Nephron (organoid): ENCODE results near the gene TMEM123.
"Not testable (repeated sequence)": the region's sequence is repeated elsewhere in the genome, so short reads cannot be mapped to it uniquely, and the experiment has no call there.

ENCODE experiments used
- H3K27ac Mint-ChIP-seq, 3 experiments: 2 replicates each; pipeline ENCODE4 v1.8.0; 2020; ENCODE audit warnings: mixed read lengths in 3 of 3, mild to moderate bottlenecking in 2 of 3, moderate library complexity in 1 of 3
- H3K27me3 Mint-ChIP-seq: 2 replicates; pipeline ENCODE4 v1.8.0; 2021; ENCODE audit warnings: low read depth, mild to moderate bottlenecking, moderate library complexity, mixed read lengths
- H3K36me3 Mint-ChIP-seq: 2 replicates; pipeline ENCODE4 v1.8.0; 2020; ENCODE audit warnings: low read depth, mixed read lengths
- H3K4me1 Mint-ChIP-seq: 2 replicates; pipeline ENCODE4 v1.8.0; 2020; ENCODE audit warnings: mixed read lengths
- H3K4me3 Mint-ChIP-seq, 3 experiments: 2 replicates each; pipeline ENCODE4 v1.8.0; 2020; ENCODE audit warnings: mild to moderate bottlenecking in 3 of 3, mixed read lengths in 3 of 3, moderate library complexity in 2 of 3
- H3K9me3 Mint-ChIP-seq: 2 replicates; pipeline ENCODE4 v1.8.0; 2020; ENCODE audit warnings: mixed read lengths
- TF ChIP-seq, protein P1 (sequence below), 3 experiments: fragments of 200-600 bp; sonication (generic); IDR thresholded peaks; one replicate each; pipeline ENCODE4 v1.5.0; 2021; ENCODE audit warnings: antibody characterized with exemption in 3 of 3; ENCODE audit not compliant: unreplicated experiment in 3 of 3

Gene TMEM123

DNA sequence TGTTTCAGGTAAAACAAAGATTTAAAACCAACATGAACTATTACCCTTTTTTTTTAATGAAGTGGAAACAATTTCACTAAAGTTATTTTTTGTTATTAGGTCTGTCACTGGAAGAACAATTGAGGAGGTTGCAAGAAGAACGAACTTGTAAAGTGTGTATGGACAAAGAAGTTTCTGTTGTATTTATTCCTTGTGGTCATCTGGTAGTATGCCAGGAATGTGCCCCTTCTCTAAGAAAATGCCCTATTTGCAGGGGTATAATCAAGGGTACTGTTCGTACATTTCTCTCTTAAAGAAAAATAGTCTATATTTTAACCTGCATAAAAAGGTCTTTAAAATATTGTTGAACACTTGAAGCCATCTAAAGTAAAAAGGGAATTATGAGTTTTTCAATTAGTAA is 74.7 kb downstream of the TMEM123 start:
- Mint-ChIP-seq H3K27ac (peak overlapping the region in 1 of 3 experiments; percentile 13), H3K4me1 (no peaks in the 10 kb centered on the region), H3K4me3 (no peak overlapping the region), H3K27me3 (no peaks in the 10 kb centered on the region), H3K9me3 (no peaks in the 10 kb centered on the region), H3K36me3 (peaks cover 74% of the 10 kb centered on the region)
- TF ChIP-seq, protein P1, sequence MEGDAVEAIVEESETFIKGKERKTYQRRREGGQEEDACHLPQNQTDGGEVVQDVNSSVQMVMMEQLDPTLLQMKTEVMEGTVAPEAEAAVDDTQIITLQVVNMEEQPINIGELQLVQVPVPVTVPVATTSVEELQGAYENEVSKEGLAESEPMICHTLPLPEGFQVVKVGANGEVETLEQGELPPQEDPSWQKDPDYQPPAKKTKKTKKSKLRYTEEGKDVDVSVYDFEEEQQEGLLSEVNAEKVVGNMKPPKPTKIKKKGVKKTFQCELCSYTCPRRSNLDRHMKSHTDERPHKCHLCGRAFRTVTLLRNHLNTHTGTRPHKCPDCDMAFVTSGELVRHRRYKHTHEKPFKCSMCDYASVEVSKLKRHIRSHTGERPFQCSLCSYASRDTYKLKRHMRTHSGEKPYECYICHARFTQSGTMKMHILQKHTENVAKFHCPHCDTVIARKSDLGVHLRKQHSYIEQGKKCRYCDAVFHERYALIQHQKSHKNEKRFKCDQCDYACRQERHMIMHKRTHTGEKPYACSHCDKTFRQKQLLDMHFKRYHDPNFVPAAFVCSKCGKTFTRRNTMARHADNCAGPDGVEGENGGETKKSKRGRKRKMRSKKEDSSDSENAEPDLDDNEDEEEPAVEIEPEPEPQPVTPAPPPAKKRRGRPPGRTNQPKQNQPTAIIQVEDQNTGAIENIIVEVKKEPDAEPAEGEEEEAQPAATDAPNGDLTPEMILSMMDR (IDR thresholded peaks at IDR 0.05; ENCODE audit: unreplicated experiment in 3 of 3): no peak

DNA sequence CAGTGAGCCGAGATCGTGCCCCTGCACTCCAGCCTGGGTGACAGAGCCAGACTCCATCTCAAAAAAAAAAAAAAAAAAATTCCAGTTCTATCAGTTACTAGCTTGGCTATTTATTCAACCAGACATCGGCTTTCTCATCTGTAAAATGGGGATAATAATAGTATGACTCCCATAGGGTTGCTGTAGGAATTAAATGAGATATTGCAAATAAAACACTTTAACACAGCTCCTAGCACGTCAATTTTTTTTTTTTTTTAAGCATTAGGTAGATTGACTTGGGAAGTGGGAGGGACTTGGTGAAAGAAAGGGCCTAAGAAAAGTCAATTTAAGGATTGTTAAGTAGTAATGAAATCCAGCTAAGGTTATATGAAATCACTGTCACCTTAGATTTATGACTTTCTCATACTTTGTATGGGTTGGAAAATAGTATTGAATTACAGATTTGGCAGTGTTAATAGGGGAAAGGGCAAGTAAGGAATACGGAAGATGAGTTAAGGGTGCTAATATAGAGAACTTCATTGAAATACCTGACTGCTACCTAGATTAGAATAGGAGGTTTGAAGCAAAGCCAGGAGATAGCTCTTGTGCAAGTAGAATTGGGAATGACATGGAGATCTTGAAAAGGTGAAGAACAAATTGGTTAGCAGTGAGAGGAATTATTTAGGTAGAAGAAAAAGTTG is 76.7 kb downstream of the TMEM123 start:
- TF ChIP-seq, protein P1 (IDR thresholded peaks at IDR 0.05; ENCODE audit: unreplicated experiment in 3 of 3): no peak
- Mint-ChIP-seq H3K4me1 (no peaks in the 10 kb centered on the region), H3K4me3 (no peak overlapping the region), H3K36me3 (peaks cover 68% of the 10 kb centered on the region), H3K27me3 (no peaks in the 10 kb centered on the region), H3K27ac (peak overlapping the region in 1 of 3 experiments; percentile 3), H3K9me3 (peaks cover 6% of the 10 kb centered on the region)

DNA sequence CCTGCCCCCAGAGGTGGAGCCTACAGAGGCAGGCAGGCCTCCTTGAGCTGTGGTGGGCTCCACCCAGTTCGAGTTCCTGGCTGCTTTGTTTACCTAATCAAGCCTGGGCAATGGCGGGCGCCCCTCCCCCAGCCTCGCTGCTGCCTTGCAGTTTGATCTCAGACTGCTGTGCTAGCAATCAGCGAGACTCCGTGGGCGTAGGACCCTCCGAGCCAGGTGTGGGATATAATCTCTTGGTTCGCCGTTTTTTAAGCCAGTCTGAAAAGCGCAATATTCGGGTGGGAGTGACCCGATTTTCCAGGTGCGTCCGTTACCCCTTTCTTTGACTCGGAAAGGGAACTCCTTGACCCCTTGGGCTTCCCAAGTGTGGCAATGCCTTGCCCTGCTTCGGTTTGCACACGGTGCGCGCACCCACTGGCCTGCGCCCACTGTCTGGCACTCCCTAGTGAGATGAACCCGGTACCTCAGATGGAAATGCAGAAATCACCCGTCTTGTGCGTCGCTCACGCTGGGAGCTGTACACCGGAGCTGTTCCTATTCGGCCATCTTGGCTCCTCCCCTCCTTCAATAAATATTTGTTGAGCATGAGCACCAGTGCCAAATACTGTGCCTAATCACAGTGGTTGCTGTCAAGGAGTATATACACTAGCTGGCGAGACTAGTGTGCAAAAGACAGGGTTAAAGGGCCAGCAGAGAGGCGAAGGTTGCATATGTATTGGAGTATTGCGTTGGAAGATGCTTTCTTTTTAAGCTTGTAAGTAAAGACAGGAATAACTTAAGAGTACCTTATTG is 77.7 kb downstream of the TMEM123 start:
- Mint-ChIP-seq H3K27ac (peak overlapping the region in 1 of 3 experiments; percentile 61), H3K36me3 (peaks cover 58% of the 10 kb centered on the region), H3K4me3 (peak overlapping the region; percentile 28 to 55 (median 29))
- H3K9me3 Mint-ChIP-seq, H3K27me3 Mint-ChIP-seq, H3K4me1 Mint-ChIP-seq: not testable (repeated sequence)

DNA sequence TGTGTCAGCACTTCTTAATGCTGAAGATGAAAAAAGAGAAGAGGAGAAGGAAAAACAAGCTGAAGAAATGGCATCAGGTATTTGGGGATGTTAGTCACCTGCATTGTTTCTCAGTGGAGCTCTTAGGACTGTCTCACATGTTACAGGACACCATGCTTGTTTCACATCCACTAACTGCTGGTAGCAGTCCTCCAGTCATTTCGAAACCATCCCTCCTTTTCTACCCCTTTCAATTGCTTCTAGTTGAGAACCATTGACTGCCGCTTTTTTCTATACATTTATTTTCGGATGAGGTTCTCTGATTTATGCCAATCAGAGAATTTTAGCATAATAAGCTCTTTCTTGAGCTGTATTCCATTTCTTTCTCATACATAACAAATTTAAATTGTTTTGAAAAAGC is 84.1 kb downstream of the TMEM123 start:
- no peak overlapping the region for H3K4me3 Mint-ChIP-seq
- TF ChIP-seq, protein P1 (IDR thresholded peaks at IDR 0.05; ENCODE audit: unreplicated experiment in 3 of 3): no peak
- H3K36me3 Mint-ChIP-seq: peaks cover 62% of the 10 kb centered on the region
- H3K27ac Mint-ChIP-seq: no peak overlapping the region
- no peaks in the 10 kb centered on the region for H3K27me3 Mint-ChIP-seq
- H3K4me1 Mint-ChIP-seq: no peaks in the 10 kb centered on the region
- H3K9me3 Mint-ChIP-seq: peaks cover 6% of the 10 kb centered on the region

DNA sequence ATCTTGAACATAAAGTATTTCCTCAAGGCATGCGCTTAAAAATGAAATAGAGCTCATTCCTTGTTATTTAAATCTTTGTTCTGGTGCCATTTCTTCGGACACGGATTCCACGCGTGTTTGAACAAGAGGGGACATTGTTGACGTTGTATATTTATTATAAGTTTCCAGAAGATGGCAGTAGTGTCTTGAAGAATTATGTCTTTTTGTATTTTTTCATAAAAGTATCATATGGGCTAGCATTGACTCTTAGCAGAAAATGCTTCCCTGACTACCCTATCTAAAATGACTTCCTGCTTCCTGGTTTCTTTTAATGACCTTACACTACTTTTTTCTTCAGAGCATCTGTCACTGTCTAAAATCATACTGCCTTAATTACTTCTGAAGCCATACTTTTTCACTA is 85.2 kb downstream of the TMEM123 start:
- TF ChIP-seq, protein P1 (IDR thresholded peaks at IDR 0.05; ENCODE audit: unreplicated experiment in 3 of 3): peak in 2 of 3 experiments; percentile 22 to 43
- Mint-ChIP-seq H3K36me3 (peaks cover 65% of the 10 kb centered on the region), H3K9me3 (peaks cover 5% of the 10 kb centered on the region), H3K4me3 (no peak overlapping the region), H3K27ac (peak overlapping the region in 1 of 3 experiments; percentile 17), H3K27me3 (no peaks in the 10 kb centered on the region), H3K4me1 (no peaks in the 10 kb centered on the region)

DNA sequence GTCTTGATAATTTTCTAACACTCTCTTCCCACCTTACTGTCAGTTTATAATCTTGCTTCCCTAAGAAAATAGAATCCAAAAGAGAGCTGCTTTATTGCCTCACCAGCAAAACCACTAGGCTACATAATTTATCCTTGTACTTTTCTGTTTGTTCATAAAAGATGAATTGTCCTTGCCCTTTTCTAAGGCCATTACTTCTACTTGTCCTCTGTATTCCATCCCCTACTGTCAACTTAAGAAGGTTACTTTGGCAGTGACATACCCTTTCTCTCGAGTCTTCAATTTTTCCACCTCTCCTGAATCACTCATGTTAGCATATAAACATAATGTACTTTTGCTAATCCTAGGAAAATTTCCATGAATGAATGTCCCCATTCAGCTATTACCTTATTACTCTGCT is 87.6 kb downstream of the TMEM123 start:
- H3K36me3 Mint-ChIP-seq: peaks cover 81% of the 10 kb centered on the region
- TF ChIP-seq, protein P1 (IDR thresholded peaks at IDR 0.05; ENCODE audit: unreplicated experiment in 3 of 3): no peak
- peaks cover 5% of the 10 kb centered on the region for H3K9me3 Mint-ChIP-seq
- no peak overlapping the region for H3K4me3 Mint-ChIP-seq
- H3K4me1 Mint-ChIP-seq: no peaks in the 10 kb centered on the region
- no peak overlapping the region for H3K27ac Mint-ChIP-seq
- no peaks in the 10 kb centered on the region for H3K27me3 Mint-ChIP-seq
